MM.1S (cell line): ENCODE measurements around the gene USP9X.
A peak's percentile ranks its signal among the peaks of the same experiment; 100 is the strongest.
"Not testable (repeated sequence)": the region's sequence is repeated elsewhere in the genome, so short reads cannot be mapped to it uniquely, and the experiment has no call there.

Source experiments
- DNase-seq: peaks from one replicate; pipeline ENCODE4 v3.0.0-alpha.2; 2015
- H2AFZ ChIP-seq: fragments of 300-600 bp; sonication (generic); 2 replicates; pipeline ENCODE4 v1.6.0; 2016; ENCODE audit warnings: antibody characterized with exemption, low read length
- H3F3A ChIP-seq: fragments of 300-600 bp; sonication (generic); 2 replicates; pipeline ENCODE4 v1.6.1; 2016; ENCODE audit warnings: mild to moderate bottlenecking, antibody characterized with exemption, low read length, moderate library complexity, mixed read lengths; ENCODE audit not compliant: insufficient read depth
- H3K27ac ChIP-seq: fragments of 300-600 bp; sonication (generic); 2 replicates; pipeline ENCODE4 v1.5.1; 2016; ENCODE audit warnings: mild to moderate bottlenecking, low read length
- H3K27me3 ChIP-seq: fragments of 300-600 bp; sonication (generic); replicated peaks from 2 replicates; pipeline ENCODE4 v1.6.0; 2016; ENCODE audit warnings: low read length; ENCODE audit not compliant: insufficient read depth
- H3K36me3 ChIP-seq: fragments of 300-600 bp; sonication (generic); replicated peaks from 2 replicates; pipeline ENCODE4 v1.6.1; 2016; ENCODE audit warnings: mild to moderate bottlenecking, low read length, mixed read lengths; ENCODE audit not compliant: insufficient read depth
- H3K4me1 ChIP-seq: fragments of 300-600 bp; sonication (generic); 2 replicates; pipeline ENCODE4 v1.6.1; 2016; ENCODE audit warnings: low read length, mixed read lengths
- H3K4me2 ChIP-seq: fragments of 300-600 bp; sonication (generic); 2 replicates; pipeline ENCODE4 v1.6.0; 2016; ENCODE audit warnings: low read depth, low read length
- H3K4me3 ChIP-seq: fragments of 300-600 bp; sonication (generic); 2 replicates; pipeline ENCODE4 v1.5.1; 2016; ENCODE audit warnings: low read length, mixed read lengths
- H3K79me2 ChIP-seq: fragments of 300-600 bp; sonication (generic); 2 replicates; pipeline ENCODE4 v1.6.1; 2016; ENCODE audit warnings: mixed run types, low read length, mixed read lengths
- H3K9ac ChIP-seq: fragments of 300-600 bp; sonication (generic); 2 replicates; pipeline ENCODE4 v1.6.1; 2016; ENCODE audit warnings: low read length, mixed read lengths
- H3K9me2 ChIP-seq: fragments of 300-600 bp; sonication (generic); replicated peaks from 2 replicates; pipeline ENCODE4 v1.6.1; 2016; ENCODE audit warnings: mild to moderate bottlenecking, low read length, mixed read lengths; ENCODE audit not compliant: insufficient read depth
- H3K9me3 ChIP-seq: fragments of 300-600 bp; sonication (generic); replicated peaks from 2 replicates; pipeline ENCODE4 v1.6.1; 2016; ENCODE audit warnings: mild to moderate bottlenecking, low read length, mixed read lengths; ENCODE audit not compliant: insufficient read depth
- H4K20me1 ChIP-seq: fragments of 300-600 bp; sonication (generic); 2 replicates; pipeline ENCODE4 v1.6.1; 2016; ENCODE audit warnings: mild to moderate bottlenecking, low read length, moderate library complexity, mixed read lengths; ENCODE audit not compliant: insufficient read depth
- CTCF ChIP-seq: fragments of 300-600 bp; sonication (generic); IDR thresholded peaks from 2 replicates; pipeline ENCODE4 v1.5.1; 2016; ENCODE audit warnings: antibody characterized with exemption, low read length, mixed read lengths
- EZH2 ChIP-seq: fragments of 300-600 bp; sonication (generic); optimal IDR thresholded peaks from 2 replicates; pipeline ENCODE3; 2017; ENCODE audit warnings: low read depth, mild to moderate bottlenecking, antibody characterized with exemption, low read length, mixed read lengths
- EZH2phosphoT487 ChIP-seq: fragments of 300-600 bp; sonication (generic); IDR thresholded peaks from 2 replicates; pipeline ENCODE4 v1.6.1; 2018; ENCODE audit warnings: antibody characterized with exemption, low read length

USP9X gene

GRCh38 chrX:41178201-41178600 is 93.0 kb downstream of the USP9X start:
- Histone ChIP-seq H3F3A (peaks cover 5% of the 10 kb centered on the region; the same call in 1 of the 2 replicates), H3K4me2 (no peak overlapping the region), H4K20me1 (no peaks in the 10 kb centered on the region), H2AFZ (no peak overlapping the region), H3K9me3 (no peaks in the 10 kb centered on the region), H3K9me2 (no peaks in the 10 kb centered on the region), H3K4me3 (no peak overlapping the region), H3K27me3 (no peaks in the 10 kb centered on the region), H3K27ac (no peak overlapping the region), H3K36me3 (no peaks in the 10 kb centered on the region), H3K79me2 (peaks cover 10% of the 10 kb centered on the region), H3K9ac (no peak overlapping the region), H3K4me1 (peaks cover 14% of the 10 kb centered on the region)
- DNase-seq: peak; percentile 40
- TF ChIP-seq EZH2phosphoT487: no peak
- TF ChIP-seq EZH2: no peak
- TF ChIP-seq CTCF: no peak

DNA sequence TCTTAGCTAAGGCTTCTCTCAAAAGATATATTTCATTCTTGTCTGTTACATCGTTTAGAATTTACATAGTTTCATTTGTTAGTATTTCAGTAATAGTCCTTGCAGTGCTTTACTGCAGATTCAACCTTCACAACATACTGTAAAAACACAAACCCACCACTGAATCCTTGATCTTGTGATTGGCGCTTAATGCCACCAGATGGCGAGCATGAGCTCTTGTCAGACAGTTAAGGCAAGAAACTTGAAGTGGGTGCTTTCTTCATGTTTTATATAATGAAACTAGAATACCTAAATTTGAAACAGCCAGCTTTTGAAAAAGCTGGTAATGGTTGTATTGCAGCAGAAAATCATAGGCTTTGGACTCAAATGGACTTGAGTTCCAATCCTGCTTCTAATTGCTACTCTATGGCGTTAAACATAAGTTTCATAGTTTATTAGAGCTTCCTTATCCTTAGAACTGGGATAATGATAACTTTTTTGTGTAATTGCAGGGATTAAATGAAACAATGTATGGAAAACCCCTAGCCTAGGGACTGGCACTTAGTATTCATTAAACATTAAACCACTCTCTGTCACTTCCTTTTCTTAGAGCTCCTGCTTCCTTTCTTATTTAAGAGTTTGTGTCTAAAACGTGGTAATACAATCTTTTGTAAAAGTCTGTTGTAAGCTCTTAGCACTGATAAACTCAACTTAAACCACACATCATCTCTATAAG is 95.1 kb downstream of the USP9X start:
- H3K4me1 ChIP-seq: peaks cover 30% of the 10 kb centered on the region
- H3K79me2 ChIP-seq: peaks cover 10% of the 10 kb centered on the region
- TF ChIP-seq CTCF (peak; percentile 71), EZH2phosphoT487 (no peak)
- no peaks in the 10 kb centered on the region for H4K20me1 ChIP-seq
- no peak overlapping the region for H2AFZ ChIP-seq
- H3K27me3 ChIP-seq: no peaks in the 10 kb centered on the region
- peaks cover 21% of the 10 kb centered on the region for H3F3A ChIP-seq
- peak overlapping the region; percentile 43; the same call in 1 of the 2 replicates for H3K4me2 ChIP-seq
- no peak overlapping the region for H3K9ac ChIP-seq
- H3K4me3 ChIP-seq: no peak overlapping the region
- H3K27ac ChIP-seq: peak overlapping the region; percentile 42; the same call in 1 of the 2 replicates
- no peaks in the 10 kb centered on the region for H3K9me3 ChIP-seq
- no peaks in the 10 kb centered on the region; the same call in 1 of the 2 replicates for H3K36me3 ChIP-seq
- H3K9me2 ChIP-seq: no peaks in the 10 kb centered on the region
- peak; percentile 69 for DNase-seq

DNA sequence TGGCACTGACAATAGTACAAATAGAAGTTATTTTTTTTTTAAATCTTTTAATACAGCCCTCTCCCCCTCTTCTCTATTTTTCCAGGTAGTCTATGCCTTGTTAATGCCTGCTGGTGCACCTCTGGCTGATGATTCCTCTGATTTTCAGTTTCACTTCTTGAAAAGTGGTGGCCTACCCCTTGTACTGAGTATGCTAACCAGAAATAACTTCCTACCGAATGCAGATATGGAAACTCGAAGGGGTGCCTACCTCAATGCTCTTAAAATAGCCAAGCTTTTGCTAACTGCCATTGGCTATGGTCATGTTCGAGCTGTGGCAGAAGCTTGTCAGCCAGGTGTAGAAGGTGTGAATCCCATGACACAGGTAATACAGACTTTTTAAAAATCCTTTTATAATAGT is 99.1 kb downstream of the USP9X start:
- H3K79me2 ChIP-seq: peaks cover 15% of the 10 kb centered on the region
- TF ChIP-seq CTCF (no peak), EZH2phosphoT487 (no peak), EZH2 (no peak)
- no peaks in the 10 kb centered on the region for H3K27me3 ChIP-seq
- peaks cover 25% of the 10 kb centered on the region for H3K4me1 ChIP-seq
- H3K9ac ChIP-seq: 0 out of 2 replicates have a peak overlapping the region, but pooled peaks have one; percentile 28
- H3K9me3 ChIP-seq: no peaks in the 10 kb centered on the region
- peak overlapping the region; percentile 55; the same call in 1 of the 2 replicates for H3K4me2 ChIP-seq
- no peak overlapping the region for H2AFZ ChIP-seq
- H3K4me3 ChIP-seq: no peak overlapping the region
- no peaks in the 10 kb centered on the region for H3K9me2 ChIP-seq
- peak; percentile 76 for DNase-seq
- H3F3A ChIP-seq: peaks cover 21% of the 10 kb centered on the region
- no peaks in the 10 kb centered on the region for H4K20me1 ChIP-seq
- H3K36me3 ChIP-seq: peaks cover 5% of the 10 kb centered on the region
- peak overlapping the region; percentile 74; the same call in 1 of the 2 replicates for H3K27ac ChIP-seq

- not testable (repeated sequence) for H3K27me3 ChIP-seq, H4K20me1 ChIP-seq, H3K4me2 ChIP-seq, H3K9me2 ChIP-seq, DNase-seq, H3K9me3 ChIP-seq, H3K9ac ChIP-seq, H3K79me2 ChIP-seq, H2AFZ ChIP-seq, H3K36me3 ChIP-seq, H3K4me3 ChIP-seq, H3K27ac ChIP-seq
- H3F3A ChIP-seq: peaks cover 16% of the 10 kb centered on the region
- peaks cover 17% of the 10 kb centered on the region for H3K4me1 ChIP-seq
These were observed 101.7 kb downstream of the USP9X start for GRCh38 chrX:41186946-41187345.
